Thyroid gland (tissue), 4 donors: ENCODE measurements around the gene BRINP3.

Experiments
- CTCF ChIP-seq, 6 experiments: fragments of 200-600 bp in 3 of 6; fragments of 450-650 bp in 3 of 6; sonication (generic) in 3 of 6; IDR thresholded peaks; one replicate each; pipeline ENCODE4 v1.5.1; 2016 to 2019; ENCODE audit warnings: antibody characterized with exemption in 6 of 6, mild to moderate bottlenecking in 2 of 6, inconsistent platforms in 1 of 6, moderate library complexity in 1 of 6
- POLR2A ChIP-seq, 2 donors: fragments of 450-650 bp; IDR thresholded peaks; one replicate each; pipeline ENCODE4 v1.6.1; 2017; ENCODE audit warnings: antibody characterized with exemption in 2 of 2, mild to moderate bottlenecking in 2 of 2, moderate library complexity in 1 of 2

DNA sequence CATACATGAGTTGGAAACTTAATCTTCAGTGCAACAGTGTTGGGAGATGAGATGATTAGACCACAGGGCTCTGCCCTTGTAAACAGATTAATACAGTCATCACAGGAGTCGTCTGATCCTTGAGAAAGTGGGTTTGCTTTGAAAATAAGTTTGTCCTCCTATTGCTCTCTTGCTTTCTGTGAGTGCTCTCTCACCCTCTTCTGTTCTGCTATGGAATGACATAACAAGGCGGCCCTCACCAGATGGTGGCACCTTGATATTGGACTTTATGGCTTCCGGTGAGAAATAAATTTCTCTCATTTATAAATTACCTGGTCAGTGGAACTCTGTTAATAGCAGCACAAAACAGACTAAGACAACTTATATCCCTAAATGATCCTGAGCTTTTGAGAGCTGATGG is 353.6 kb downstream of the BRINP3 start:
- TF ChIP-seq CTCF (IDR thresholded peaks at IDR 0.05) (no peak), POLR2A (IDR thresholded peaks at IDR 0.05) (no peak)
